Activated CD8-positive, alpha-beta memory T cell treated with anti-CD3 and anti-CD28 coated beads, Interleukin-2, amount 50 U/mL, for 24 hours (primary cell): Measurements from ENCODE around the gene CANT1.
"Not testable (repeated sequence)": the region's sequence is repeated elsewhere in the genome, so short reads cannot be mapped to it uniquely, and the experiment has no call there.

ENCODE experiments used
- DNase-seq: peaks from one replicate; pipeline ENCODE4 v3.0.0-alpha.2; 2020; ENCODE audit errors: extremely low read depth

Gene CANT1

GRCh38 chr17:78959803-78960202 lies 49.8 kb downstream of the CANT1 start:
- no peak for DNase-seq

GRCh38 chr17:78958641-78959127 lies 50.9 kb downstream of the CANT1 start:
- no peak for DNase-seq

DNA sequence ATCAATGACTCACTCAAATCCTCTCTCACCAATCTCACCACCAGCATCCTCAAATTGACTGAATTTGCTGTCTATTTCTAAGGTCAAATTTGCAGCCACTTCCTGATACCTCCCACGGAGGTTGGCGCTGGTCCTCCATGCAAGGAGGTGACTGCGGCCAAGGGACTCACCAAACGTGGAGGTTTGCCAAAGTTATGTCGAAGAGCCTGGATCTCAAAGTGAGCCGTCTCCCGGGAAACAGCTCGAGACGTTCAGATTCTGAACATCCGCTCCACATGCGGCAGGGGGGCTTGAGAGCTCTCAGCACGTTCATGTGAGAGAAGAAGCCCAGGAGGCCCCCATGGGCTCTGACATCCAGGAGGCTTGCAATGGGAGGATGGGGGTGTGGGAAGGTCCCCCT lies 52.4 kb downstream of the CANT1 start:
- DNase-seq: no peak

DNA sequence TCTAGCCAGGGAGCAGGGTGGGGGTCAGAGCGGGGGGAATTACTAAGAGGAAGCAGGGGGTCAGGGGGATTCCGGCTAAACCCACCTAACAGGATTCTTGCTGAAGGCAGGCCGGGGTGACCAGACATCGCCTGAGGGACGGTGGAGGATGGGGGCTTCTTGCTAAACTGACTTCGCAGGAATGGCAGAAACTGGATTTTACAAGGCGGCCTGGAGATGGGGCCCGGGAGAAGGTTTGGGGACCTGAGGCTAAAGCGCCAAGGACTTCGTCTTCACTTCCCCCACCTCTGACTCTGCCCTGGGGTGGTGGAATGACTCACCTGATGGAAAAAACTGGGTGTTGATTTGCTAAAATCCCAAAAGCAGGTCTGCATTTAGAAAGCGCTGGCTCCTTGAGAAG lies 53.3 kb downstream of the CANT1 start:
- no peak for DNase-seq

- DNase-seq: no peak
Observed at GRCh38 chr17:78954684-78955083, 54.9 kb downstream of the CANT1 start.

DNA sequence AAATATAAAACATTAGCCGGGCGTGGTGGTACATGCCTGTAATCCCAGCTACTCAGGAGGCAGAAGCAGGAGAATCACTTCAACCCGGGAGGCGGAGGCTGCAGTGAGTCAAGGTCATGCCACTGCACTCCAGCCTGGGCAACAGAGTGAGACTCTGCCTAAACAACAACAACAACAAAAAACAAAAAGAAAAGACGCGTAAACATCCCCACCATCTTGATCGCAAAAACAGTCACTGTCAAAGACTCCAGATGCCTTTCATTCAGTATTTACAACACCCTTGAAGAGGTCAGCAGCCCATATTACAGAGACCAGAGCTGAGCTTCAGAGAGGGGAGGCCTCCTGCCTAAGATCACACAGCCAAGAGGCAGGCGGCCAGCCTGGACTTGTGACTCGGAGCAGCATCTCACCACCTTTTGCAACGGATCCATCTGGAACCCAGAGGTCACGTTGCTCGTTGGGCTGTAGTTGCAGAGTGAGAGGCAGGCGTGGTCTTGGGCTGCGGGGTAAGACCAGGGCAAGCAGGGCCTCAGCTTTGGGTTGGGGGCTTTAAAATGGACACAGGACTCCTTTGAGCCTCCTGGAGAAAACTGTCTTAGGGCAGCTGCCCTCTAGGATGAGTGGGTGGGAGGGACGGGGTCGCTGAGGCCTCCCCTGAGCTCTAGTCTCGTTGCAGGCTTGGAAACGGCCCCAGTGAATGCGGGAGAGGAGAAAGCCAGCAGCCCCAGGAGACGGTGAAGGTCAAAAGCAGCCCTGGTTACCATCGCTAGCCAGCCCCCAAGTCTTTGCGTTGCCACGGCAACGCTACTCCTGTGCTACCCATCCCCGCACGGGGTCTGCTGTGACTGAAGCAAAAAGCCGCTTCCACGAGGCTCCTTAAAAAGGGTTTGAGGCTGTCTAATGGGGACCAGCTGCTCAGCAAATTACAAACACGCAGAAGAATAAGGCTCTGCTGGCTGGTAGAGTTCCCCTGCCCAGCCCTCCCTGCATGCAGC lies 55.9 kb downstream of the CANT1 start:
- DNase-seq: no peak

DNA sequence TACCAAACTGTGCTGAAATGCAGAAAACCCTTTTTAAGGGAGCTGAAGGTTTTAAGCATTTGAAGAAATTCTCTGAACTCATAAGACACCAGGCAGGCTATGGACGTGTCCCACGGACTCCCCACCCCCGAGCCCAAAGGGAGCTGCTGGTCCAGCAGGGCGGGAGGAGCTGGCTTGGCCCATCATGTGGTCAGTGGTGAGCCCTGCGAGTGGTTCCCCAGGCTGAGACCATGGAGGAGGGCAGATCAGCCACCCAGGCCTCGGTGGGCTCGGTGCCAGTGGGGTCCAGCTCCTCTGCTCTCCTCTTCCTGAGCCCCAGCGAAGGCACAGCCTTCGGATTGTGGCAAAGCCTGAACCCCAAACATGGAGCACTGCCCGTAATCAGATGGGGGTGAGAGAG lies 56.9 kb downstream of the CANT1 start:
- no peak for DNase-seq

DNA sequence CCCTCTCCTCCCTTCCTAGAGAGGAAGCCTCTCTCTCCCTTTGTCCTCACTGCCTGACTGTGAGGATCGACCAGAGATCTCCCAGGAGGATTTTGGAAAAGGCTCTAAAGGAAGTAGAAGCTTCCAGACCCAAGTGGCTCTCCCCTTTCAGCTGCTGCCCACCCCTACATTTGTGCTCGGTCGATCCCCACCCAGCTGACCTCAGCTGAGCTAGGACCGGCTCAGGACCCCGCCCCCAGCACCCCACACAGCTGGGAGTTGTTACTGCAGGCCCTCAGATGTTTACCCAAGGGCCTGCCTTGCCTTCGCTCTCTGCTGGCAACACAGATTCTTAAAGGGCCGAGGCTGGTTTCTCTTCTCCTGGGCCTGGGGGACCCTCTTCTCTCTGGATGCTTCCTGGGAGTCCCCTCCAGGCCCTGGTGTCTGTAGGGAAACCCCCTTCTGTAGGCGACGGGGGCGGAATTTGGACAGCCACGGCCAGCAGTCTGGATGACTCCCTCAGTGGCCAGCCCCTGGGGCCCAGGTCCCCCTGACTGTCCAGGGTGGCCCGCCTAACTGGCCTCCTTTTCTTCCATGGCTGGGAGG lies 57.5 kb downstream of the CANT1 start:
- no peak for DNase-seq

- DNase-seq: no peak
Observed at GRCh38 chr17:78950870-78951269, 58.7 kb downstream of the CANT1 start.

- DNase-seq: no peak
Observed at GRCh38 chr17:78947235-78948149, 62.1 kb downstream of the CANT1 start.

DNA sequence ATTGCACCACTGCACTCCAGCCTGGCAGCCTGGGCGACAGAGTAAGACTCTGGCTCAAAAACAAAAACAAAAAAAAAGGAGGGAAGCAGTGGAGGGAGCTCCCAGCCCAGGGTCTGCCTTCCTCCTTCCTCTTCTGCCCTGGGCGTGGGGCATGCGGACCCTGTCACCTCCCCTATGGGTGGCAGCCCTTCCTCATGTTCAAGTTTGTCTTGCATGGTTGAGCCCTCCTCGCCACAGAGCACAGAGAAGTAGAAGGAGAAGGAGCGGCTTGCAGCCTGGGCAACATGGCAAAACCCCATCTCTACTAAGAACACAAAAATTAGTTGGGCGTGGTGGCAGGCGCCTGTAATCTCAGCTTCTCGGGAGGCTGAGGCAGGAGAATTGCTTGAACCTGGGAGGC lies 62.9 kb downstream of the CANT1 start:
- DNase-seq: no peak

DNA sequence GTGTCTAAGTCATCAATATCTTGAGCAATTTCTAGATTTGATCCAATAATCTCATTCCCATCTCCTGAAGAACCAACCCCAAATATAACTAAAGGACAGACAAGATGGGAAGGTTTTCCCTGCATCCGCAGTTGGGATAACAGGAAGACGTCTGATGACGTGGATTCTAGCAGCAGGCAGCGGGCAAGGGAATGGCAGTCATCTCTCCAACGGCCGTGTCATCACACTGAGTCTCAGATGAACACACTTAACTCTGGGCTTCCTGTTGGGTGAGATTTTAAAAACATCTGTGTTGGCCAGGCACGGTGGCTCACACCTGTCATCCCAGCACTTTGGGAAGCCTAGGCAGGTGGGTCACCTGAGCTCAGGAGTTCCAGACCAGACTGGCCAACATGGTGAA lies 63.4 kb downstream of the CANT1 start:
- no peak for DNase-seq

GRCh38 chr17:78945455-78945854 lies 64.1 kb downstream of the CANT1 start:
- DNase-seq: not testable (repeated sequence)

DNA sequence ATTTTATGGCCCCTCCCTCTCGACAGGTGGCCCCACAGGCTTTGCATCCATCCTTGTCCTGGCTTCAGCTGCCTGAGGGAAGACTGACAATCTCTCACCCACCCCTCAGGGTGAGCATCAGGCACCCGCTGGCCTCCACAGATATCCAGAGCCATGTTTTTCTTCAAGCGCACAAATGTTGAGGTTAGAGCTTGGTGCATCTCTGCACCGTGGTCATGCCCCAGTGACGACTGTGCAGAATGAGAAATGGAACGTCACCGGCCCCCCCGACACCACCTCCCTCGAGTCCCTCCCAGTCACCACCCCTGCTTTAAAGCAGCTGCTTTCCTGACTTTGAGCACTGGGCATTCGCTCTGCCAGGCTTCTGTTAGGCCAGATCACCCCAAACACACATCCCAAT lies 64.6 kb downstream of the CANT1 start:
- DNase-seq: no peak

- no peak for DNase-seq
Observed at GRCh38 chr17:78944026-78944425, 65.5 kb downstream of the CANT1 start.
